HG03354 (cell line): ENCODE measurements around the gene ZNF48.
A peak's percentile ranks its signal among the peaks of the same experiment; 100 is the strongest.

Source experiments
- ATAC-seq: cut with Tn5 transposase; IDR thresholded peaks from one replicate; pipeline ENCODE4 v1.9.1; 2021; ENCODE audit warnings: mild to moderate bottlenecking; ENCODE audit not compliant: unreplicated experiment, poor library complexity, severe bottlenecking

The ZNF48 gene

GRCh38 chr16:30395155-30395991 lies at the start of gene ZNF48:
ZNF48 (plus strand) TSS chr16:30395420; CDS start chr16:30395795, 375 bp downstream.
- ATAC-seq = peak; percentile 77

GRCh38 chr16:30346286-30346685 lies 48.9 kb upstream of the ZNF48 start:
- no peak for ATAC-seq

GRCh38 chr16:30348113-30348512 lies 47.1 kb upstream of the ZNF48 start:
- ATAC-seq = no peak

- no peak for ATAC-seq
Observed at GRCh38 chr16:30348929-30349328, 46.3 kb upstream of the ZNF48 start.

- ATAC-seq = peak; percentile 53
Observed at GRCh38 chr16:30349675-30350074, 45.5 kb upstream of the ZNF48 start.

- ATAC-seq = peak; percentile 49
Observed at GRCh38 chr16:30350134-30350871, 44.9 kb upstream of the ZNF48 start.

- no peak for ATAC-seq
Observed at GRCh38 chr16:30351001-30351441, 44.2 kb upstream of the ZNF48 start.

- ATAC-seq = no peak
Observed at GRCh38 chr16:30351586-30352419, 43.4 kb upstream of the ZNF48 start.

GRCh38 chr16:30352488-30353401 lies 42.5 kb upstream of the ZNF48 start:
- no peak for ATAC-seq

GRCh38 chr16:30353438-30354129 lies 41.6 kb upstream of the ZNF48 start:
- ATAC-seq = no peak

GRCh38 chr16:30354423-30355143 lies 40.6 kb upstream of the ZNF48 start:
- ATAC-seq = peak; percentile 20

- ATAC-seq = peak; percentile 61
Observed at GRCh38 chr16:30355144-30355953, 39.9 kb upstream of the ZNF48 start, which contains the start of gene CD2BP2. CD2BP2 (minus strand) TSS chr16:30355308; CDS start chr16:30354681, 627 bp downstream.

GRCh38 chr16:30355954-30356308 lies 39.3 kb upstream of the ZNF48 start:
- ATAC-seq = no peak

- no peak for ATAC-seq
Observed at GRCh38 chr16:30356401-30357084, 38.7 kb upstream of the ZNF48 start.

GRCh38 chr16:30357085-30357714 lies 38.0 kb upstream of the ZNF48 start:
- no peak for ATAC-seq
